ENCODE results near the gene LCOR.

DNA sequence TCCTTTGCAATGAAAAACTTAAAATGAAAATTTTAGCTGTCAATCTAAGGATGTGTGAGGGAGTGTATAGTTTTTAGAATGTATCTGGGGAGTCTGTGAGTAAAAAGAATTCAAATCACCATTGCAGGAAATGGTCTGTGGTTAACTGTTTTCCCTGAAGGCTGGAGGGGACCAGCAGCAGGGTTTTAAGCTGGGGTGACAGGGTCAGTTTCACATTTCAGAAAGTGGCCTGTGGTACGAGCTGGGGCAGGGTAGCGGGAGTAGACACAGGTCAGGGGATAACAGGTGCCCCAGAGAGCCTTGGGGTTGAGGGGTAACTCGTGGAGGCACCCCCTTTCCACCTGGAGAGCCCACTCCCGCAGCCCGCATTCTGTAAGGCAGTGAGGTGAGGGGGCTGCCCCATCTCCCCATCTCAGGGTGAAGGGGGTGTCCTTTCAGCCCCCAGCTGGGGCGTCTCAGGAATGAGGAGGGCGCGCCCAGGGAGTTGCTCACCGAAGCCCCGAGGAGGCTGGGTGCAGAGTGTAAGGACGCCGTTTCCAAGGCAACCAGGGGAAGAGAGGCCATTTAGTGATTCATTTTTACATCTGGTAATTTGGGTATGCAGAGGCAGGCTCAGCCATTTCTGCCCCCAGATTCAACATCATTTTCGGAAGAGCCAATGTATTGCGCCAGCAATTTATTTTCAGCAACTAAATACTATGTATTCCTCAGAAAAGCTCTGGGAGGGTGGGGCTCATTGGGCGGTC, 184.8 kb downstream of the LCOR start:
- TF ChIP-seq CTCF (IDR thresholded peaks at IDR 0.05) (no peak), POLR2A (IDR thresholded peaks at IDR 0.05) (no peak), POLR2AphosphoS5 (IDR thresholded peaks at IDR 0.05) (no peak)
